HCT116 (cell line): ENCODE measurements around the gene COMMD1. TPM values are rescaled to one million over a fixed set of nuclear protein-coding genes. Genes with fewer than 3 reads are reported as not detected.
A peak's percentile ranks its signal among the peaks of the same experiment; 100 is the strongest.

Experiments used
- ATAC-seq: fragments of 200-7000 bp; cut with Tn5 transposase; 2 replicates; pipeline ENCODE4 v1.9.1; 2020; ENCODE audit warnings: mild to moderate bottlenecking, moderate library complexity
- BruUV-seq: library from RNA; stranded (reverse); fragments of 400-500 nt; replicated peaks from 2 replicates; lab custom pipeline; 2021; lab: Mats Ljungman, UMichigan
- CTCF ChIA-PET: fragments of 300-600 bp; sonication (Branson Sonifier 250); formaldehyde crosslinking; loops from one replicate; lab custom pipeline; 2021; ENCODE audit warnings: antibody characterized with exemption; lab: Charles Lee
- POLR2A ChIA-PET: fragments of 300-600, 350-600 bp; sonication (Branson Sonifier 250); formaldehyde crosslinking; loops from one replicate; lab custom pipeline; 2021; ENCODE audit warnings: antibody characterized with exemption; lab: Charles Lee
- RAD21 ChIA-PET, 2 experiments: fragments of 300-600 bp; sonication (Branson Sonifier 250); formaldehyde crosslinking; loops; one replicate each; lab custom pipeline; 2023; ENCODE audit warnings: low total read pairs in 2 of 2; ENCODE audit not compliant: uncharacterized antibody in 2 of 2, unreplicated experiment in 2 of 2, low non-redundant PET in 1 of 2; lab: Charles Lee
- DNase-seq: peaks from one replicate; pipeline ENCODE4 v3.0.0-alpha.2; 2010; ENCODE audit warnings: low read depth, low spot score
- H2AFZ ChIP-seq: fragments of 200-600 bp; shearing (Covaris generic), sonication (generic); 2 replicates; pipeline ENCODE4 v1.6.1; 2017; ENCODE audit warnings: low read depth, mixed run types, mixed read lengths, antibody characterized with exemption, low read length; ENCODE audit not compliant: poor library complexity, severe bottlenecking
- H3K27ac ChIP-seq: 2 replicates; pipeline ENCODE4 v1.5.1; 2012; ENCODE audit warnings: low read depth, low read length
- H3K27me3 ChIP-seq: fragments of 200-600 bp; sonication (generic); 2 replicates; pipeline ENCODE4 v1.6.1; 2016; ENCODE audit warnings: mixed run types, low read length, mixed read lengths; ENCODE audit not compliant: insufficient read depth
- H3K36me3 ChIP-seq, 2 experiments: fragments of 200-500 bp in 1 of 2; fragments of 200-600 bp in 1 of 2; sonication (Bioruptor generic) in 1 of 2; sonication (generic) in 1 of 2; 2 replicates each; pipeline versions ENCODE4 v1.5.1 to v1.6.1; 2014 to 2016; ENCODE audit warnings: low read length in 2 of 2, inconsistent platforms in 1 of 2, mixed read lengths in 1 of 2, mixed run types in 1 of 2; ENCODE audit not compliant: insufficient read depth in 2 of 2, control insufficient read depth in 1 of 2
- H3K4me1 ChIP-seq, 2 experiments: fragments of 200-600 bp in 1 of 2; sonication (generic) in 1 of 2; 2 replicates each; pipeline versions ENCODE4 v1.5.1 to v1.6.1; 2012 to 2017; ENCODE audit warnings: low read length in 2 of 2, inconsistent platforms in 1 of 2, mild to moderate bottlenecking in 1 of 2, mixed read lengths in 1 of 2, mixed run types in 1 of 2, moderate library complexity in 1 of 2; ENCODE audit not compliant: insufficient read depth in 2 of 2, control insufficient read depth in 1 of 2
- H3K4me2 ChIP-seq: fragments of 200-600 bp; sonication (generic); 2 replicates; pipeline ENCODE4 v1.6.1; 2017; ENCODE audit warnings: mixed run types, low read length, mixed read lengths
- H3K4me3 ChIP-seq, 2 experiments: fragments of 200-600 bp in 1 of 2; sonication (generic) in 1 of 2; replicated peaks in 1 of 2; 2 replicates each; pipeline ENCODE4 v1.5.1; 2011 to 2016; ENCODE audit warnings: low read length in 2 of 2, control low read depth in 1 of 2, low read depth in 1 of 2, mild to moderate bottlenecking in 1 of 2, mixed read lengths in 1 of 2, mixed run types in 1 of 2
- H3K79me2 ChIP-seq: fragments of 200-600 bp; sonication (generic); 2 replicates; pipeline ENCODE4 v1.6.1; 2017; ENCODE audit warnings: mild to moderate bottlenecking, mixed run types, low read length, moderate library complexity, mixed read lengths; ENCODE audit not compliant: insufficient read depth
- H3K9ac ChIP-seq: fragments of 200-600 bp; sonication (generic); 2 replicates; pipeline ENCODE4 v1.6.1; 2016; ENCODE audit warnings: low read length, mixed read lengths
- H3K9me2 ChIP-seq: fragments of 200-600 bp; sonication (generic), shearing (Covaris generic); 2 replicates; pipeline ENCODE4 v1.6.1; 2017; ENCODE audit warnings: mixed run types, mild to moderate bottlenecking, moderate library complexity; ENCODE audit not compliant: insufficient read depth
- H3K9me3 ChIP-seq, 2 experiments: fragments of 200-500 bp in 1 of 2; fragments of 200-600 bp in 1 of 2; sonication (Bioruptor generic) in 1 of 2; sonication (generic) in 1 of 2; 2 replicates each; pipeline ENCODE4 v1.6.1; 2014 to 2017; ENCODE audit warnings: low read length in 2 of 2, mixed read lengths in 2 of 2, inconsistent platforms in 1 of 2, low read depth in 1 of 2, mild to moderate bottlenecking in 1 of 2, mixed run types in 1 of 2, moderate library complexity in 1 of 2; ENCODE audit not compliant: control insufficient read depth in 1 of 2, insufficient read depth in 1 of 2
- H4K20me1 ChIP-seq: fragments of 200-600 bp; sonication (generic), shearing (Covaris generic); 2 replicates; pipeline ENCODE4 v1.6.1; 2017; ENCODE audit warnings: mixed run types, mild to moderate bottlenecking, moderate library complexity; ENCODE audit not compliant: insufficient read depth
- CBX3 ChIP-seq: IDR thresholded peaks from 2 replicates; pipeline ENCODE4 v1.6.1; 2012; ENCODE audit warnings: low read depth
- CEBPB ChIP-seq: IDR thresholded peaks from 2 replicates; pipeline ENCODE4 v1.6.1; 2012; ENCODE audit warnings: low read depth
- EGR1 ChIP-seq: IDR thresholded peaks from 2 replicates; pipeline ENCODE4 v1.6.1; 2012; ENCODE audit warnings: low read depth
- EZH2 ChIP-seq: fragments of 200-600 bp; sonication (generic); IDR thresholded peaks from 2 replicates; pipeline ENCODE4 v1.6.1; 2017; ENCODE audit warnings: antibody characterized with exemption, mixed run types
- EZH2phosphoT487 ChIP-seq: fragments of 200-600 bp; IDR thresholded peaks from 2 replicates; pipeline ENCODE4 v1.6.1; 2018; ENCODE audit warnings: antibody characterized with exemption, borderline replicate concordance
- JUND ChIP-seq: IDR thresholded peaks from 2 replicates; pipeline ENCODE4 v1.6.1; 2012
- POLR2A ChIP-seq: IDR thresholded peaks from 2 replicates; pipeline ENCODE4 v1.7.0; 2011; ENCODE audit warnings: borderline replicate concordance; ENCODE audit not compliant: insufficient read depth, insufficient read length; ENCODE audit errors: extremely low read depth
- RAD21 ChIP-seq: IDR thresholded peaks from 2 replicates; pipeline ENCODE4 v1.6.1; 2012; ENCODE audit warnings: low read depth, mild to moderate bottlenecking
- SP1 ChIP-seq: IDR thresholded peaks from 2 replicates; pipeline ENCODE4 v1.6.1; 2012; ENCODE audit warnings: low read depth
- TCF7L2 ChIP-seq: IDR thresholded peaks from 2 replicates; pipeline ENCODE4 v1.7.0; 2011; ENCODE audit warnings: borderline replicate concordance, inconsistent platforms; ENCODE audit not compliant: insufficient read depth, insufficient read length; ENCODE audit errors: extremely low read depth
- ZFX ChIP-seq: fragments of 450-650 bp; IDR thresholded peaks from 2 replicates; pipeline ENCODE4 v1.6.1; 2017
- intact Hi-C: fragments of 100-400 bp; cut with micrococcal nuclease; formaldehyde crosslinking; loops from 2 replicates; pipeline ENCODE4 v1.10.0; 2022
- total RNA-seq: library from RNA; stranded (reverse); gene quantifications from one replicate; pipeline ENCODE4 v1.2.1, GENCODE V29; 2021; ENCODE audit not compliant: unreplicated experiment
- TF ChIP-seq, protein P1 (sequence below): IDR thresholded peaks from 2 replicates; pipeline ENCODE4 v1.6.1; 2012
- TF ChIP-seq, protein P2 (sequence below), 3 experiments: fragments of 200-600 bp in 1 of 3; sonication (generic) in 1 of 3; IDR thresholded peaks in 2 of 3; conservative IDR thresholded peaks in 1 of 3; 2 replicates each; pipeline ENCODE4 v1.5.1; 2012 to 2017; ENCODE audit warnings: low read depth in 2 of 3, low read length in 2 of 3, antibody characterized with exemption in 1 of 3, borderline replicate concordance in 1 of 3, control low read depth in 1 of 3, mild to moderate bottlenecking in 1 of 3, mixed read lengths in 1 of 3, mixed run types in 1 of 3, moderate library complexity in 1 of 3; ENCODE audit not compliant: insufficient read depth in 1 of 3
- TF ChIP-seq, protein P3 (sequence below): IDR thresholded peaks from 2 replicates; pipeline ENCODE4 v1.6.1; 2012; ENCODE audit warnings: low read depth

COMMD1 gene
- total RNA-seq, 1 experiment from 2014 or later, result 16.1 TPM

DNA sequence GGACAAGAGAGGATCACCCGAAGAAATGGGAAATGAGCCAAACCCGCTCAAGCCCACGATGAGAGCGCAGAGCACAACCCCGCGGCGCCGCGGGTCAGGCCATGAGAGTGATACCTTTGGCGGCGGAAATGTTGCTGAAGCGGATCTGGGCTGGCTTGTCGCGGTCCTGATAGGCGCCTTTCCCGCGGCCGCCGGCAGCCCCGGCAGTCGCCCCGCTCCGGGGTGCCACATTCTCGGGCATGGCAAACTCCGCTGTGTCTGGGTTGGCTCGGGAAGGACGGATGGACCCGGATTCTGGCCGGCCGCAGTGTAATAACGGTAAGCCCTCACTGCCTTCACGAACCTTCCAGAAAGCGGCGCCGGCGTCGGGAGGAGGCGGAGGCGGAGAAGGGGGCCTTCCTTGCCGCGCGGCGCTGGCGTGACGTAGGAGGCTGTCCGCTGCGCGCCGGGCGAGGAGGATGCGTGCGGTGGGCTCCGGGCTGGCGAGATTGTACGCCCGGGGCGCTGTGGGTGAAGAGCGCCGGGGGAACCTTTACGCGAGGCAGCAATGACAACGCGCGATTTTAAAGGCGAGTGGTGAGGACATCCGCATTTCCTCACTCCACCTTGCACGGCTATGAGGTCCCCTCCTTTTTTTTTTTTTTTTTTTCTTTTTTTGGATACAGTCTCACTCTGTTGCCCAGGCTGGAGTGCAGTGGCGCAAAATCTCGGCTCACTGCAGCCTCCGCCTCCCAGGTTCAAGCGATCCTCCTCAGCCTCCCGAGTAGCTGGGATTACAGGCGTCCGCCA is 17.0 kb upstream of the COMMD1 start, which contains the start of gene CCT4 (continued):
- TF ChIP-seq RAD21 (no peak), CBX3 (peak; percentile 71; the same call in 1 of the 2 replicates), SP1 (peak; percentile 80), POLR2A (no peak), EGR1 (peak; percentile 90)

DNA sequence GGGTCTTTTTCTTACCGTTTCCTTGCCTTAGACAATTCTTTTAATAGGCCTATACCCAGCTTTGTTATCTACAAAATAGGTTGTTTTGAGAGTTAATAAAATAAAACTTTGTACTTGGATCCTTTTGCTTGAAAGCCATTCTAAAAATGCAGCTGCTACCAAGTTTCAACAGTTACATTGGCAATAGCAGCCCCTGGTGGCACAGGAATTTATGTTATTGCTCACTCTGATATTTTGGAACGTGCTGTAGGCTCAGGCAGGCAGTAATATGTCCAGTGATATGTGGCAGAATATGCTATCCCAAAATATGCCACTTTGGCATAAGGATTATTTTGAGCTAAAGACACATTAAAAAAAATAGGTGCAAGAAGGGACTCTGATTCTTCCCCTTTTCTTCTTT is 6.7 kb upstream of the COMMD1 start:
- Histone ChIP-seq H3K9me2 (no peaks in the 10 kb centered on the region), H3K27ac (no peak overlapping the region), H4K20me1 (no peaks in the 10 kb centered on the region), H3K4me2 (no peak overlapping the region), H3K9me3 (no peaks in the 10 kb centered on the region), H3K27me3 (no peaks in the 10 kb centered on the region), H3K4me1 (no peaks in the 10 kb centered on the region), H3K36me3 (no peaks in the 10 kb centered on the region), H3K79me2 (no peaks in the 10 kb centered on the region), H3K9ac (no peak overlapping the region), H3K4me3 (no peak overlapping the region), H2AFZ (no peak overlapping the region)
- DNase-seq (no peak), ATAC-seq (peak; percentile 82)
- ChIA-PET RAD21 (interaction anchor here in 1 of 2 experiments (0.6 to 0.7 kb wide), 2 partner anchors 36 to 764 kb away, joined by 3 read pairs; no protein-coding TSS in a partner anchor), POLR2A (no interaction called here), CTCF (no interaction called here)
- intact Hi-C loops, result no loop called here
- TF ChIP-seq CEBPB (no peak), POLR2A (no peak), CBX3 (no peak), TCF7L2 (no peak), ZFX (no peak), JUND (no peak), EZH2 (no peak), EZH2phosphoT487 (no peak), RAD21 (peak; percentile 70)
- TF ChIP-seq, protein P1, sequence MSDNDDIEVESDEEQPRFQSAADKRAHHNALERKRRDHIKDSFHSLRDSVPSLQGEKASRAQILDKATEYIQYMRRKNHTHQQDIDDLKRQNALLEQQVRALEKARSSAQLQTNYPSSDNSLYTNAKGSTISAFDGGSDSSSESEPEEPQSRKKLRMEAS, result no peak
- TF ChIP-seq, protein P2, sequence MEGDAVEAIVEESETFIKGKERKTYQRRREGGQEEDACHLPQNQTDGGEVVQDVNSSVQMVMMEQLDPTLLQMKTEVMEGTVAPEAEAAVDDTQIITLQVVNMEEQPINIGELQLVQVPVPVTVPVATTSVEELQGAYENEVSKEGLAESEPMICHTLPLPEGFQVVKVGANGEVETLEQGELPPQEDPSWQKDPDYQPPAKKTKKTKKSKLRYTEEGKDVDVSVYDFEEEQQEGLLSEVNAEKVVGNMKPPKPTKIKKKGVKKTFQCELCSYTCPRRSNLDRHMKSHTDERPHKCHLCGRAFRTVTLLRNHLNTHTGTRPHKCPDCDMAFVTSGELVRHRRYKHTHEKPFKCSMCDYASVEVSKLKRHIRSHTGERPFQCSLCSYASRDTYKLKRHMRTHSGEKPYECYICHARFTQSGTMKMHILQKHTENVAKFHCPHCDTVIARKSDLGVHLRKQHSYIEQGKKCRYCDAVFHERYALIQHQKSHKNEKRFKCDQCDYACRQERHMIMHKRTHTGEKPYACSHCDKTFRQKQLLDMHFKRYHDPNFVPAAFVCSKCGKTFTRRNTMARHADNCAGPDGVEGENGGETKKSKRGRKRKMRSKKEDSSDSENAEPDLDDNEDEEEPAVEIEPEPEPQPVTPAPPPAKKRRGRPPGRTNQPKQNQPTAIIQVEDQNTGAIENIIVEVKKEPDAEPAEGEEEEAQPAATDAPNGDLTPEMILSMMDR (IDR thresholded peaks at IDR 0.05 in 2 of 3, conservative IDR thresholded peaks at IDR 0.05 in 1 of 3; ENCODE audit: borderline replicate concordance in 1 of 3, insufficient read depth in 1 of 3, low read depth in 2 of 3, low read length in 2 of 3), result peak; percentile 47 to 57 (median 56); a peak in 5 of 6 replicates
- TF ChIP-seq, protein P3, sequence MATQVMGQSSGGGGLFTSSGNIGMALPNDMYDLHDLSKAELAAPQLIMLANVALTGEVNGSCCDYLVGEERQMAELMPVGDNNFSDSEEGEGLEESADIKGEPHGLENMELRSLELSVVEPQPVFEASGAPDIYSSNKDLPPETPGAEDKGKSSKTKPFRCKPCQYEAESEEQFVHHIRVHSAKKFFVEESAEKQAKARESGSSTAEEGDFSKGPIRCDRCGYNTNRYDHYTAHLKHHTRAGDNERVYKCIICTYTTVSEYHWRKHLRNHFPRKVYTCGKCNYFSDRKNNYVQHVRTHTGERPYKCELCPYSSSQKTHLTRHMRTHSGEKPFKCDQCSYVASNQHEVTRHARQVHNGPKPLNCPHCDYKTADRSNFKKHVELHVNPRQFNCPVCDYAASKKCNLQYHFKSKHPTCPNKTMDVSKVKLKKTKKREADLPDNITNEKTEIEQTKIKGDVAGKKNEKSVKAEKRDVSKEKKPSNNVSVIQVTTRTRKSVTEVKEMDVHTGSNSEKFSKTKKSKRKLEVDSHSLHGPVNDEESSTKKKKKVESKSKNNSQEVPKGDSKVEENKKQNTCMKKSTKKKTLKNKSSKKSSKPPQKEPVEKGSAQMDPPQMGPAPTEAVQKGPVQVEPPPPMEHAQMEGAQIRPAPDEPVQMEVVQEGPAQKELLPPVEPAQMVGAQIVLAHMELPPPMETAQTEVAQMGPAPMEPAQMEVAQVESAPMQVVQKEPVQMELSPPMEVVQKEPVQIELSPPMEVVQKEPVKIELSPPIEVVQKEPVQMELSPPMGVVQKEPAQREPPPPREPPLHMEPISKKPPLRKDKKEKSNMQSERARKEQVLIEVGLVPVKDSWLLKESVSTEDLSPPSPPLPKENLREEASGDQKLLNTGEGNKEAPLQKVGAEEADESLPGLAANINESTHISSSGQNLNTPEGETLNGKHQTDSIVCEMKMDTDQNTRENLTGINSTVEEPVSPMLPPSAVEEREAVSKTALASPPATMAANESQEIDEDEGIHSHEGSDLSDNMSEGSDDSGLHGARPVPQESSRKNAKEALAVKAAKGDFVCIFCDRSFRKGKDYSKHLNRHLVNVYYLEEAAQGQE, result no peak
- BruUV-seq, result no TSS peak
